ENCODE measurements around the gene TMSB15A. TPM values are rescaled to one million over a fixed set of nuclear protein-coding genes. Genes with fewer than 3 reads are reported as not detected.

Gene TMSB15A
- polyA plus RNA-seq, 12 donors = 8.7 to 26.5 (median 14.2) TPM; not detected in 2

Other genes starting within 250 kb of the TMSB15A start
- not detected for gene NXF2B, start 76.7 kb downstream of the TMSB15A start, polyA plus RNA-seq (ENCODE audit: insufficient read length in 12 of 12)
- gene TCP11X2, start 44.9 kb downstream of the TMSB15A start, polyA plus RNA-seq (ENCODE audit: insufficient read length in 12 of 12) = not detected
- 10 to 100 TPM in 1 of 12 donors, 1 to 10 TPM in 10, not detected in 1; 5.3 to 10.0 (median 7.7) TPM for gene ARMCX5, start 82.8 kb upstream of the TMSB15A start, polyA plus RNA-seq (ENCODE audit: insufficient read length in 12 of 12)
- gene GPRASP1, start 134.7 kb upstream of the TMSB15A start, polyA plus RNA-seq (ENCODE audit: insufficient read length in 12 of 12) = 10 to 100 TPM in 9 of 12 donors, 1 to 10 TPM in 2, not detected in 1; 5.8 to 21.5 (median 12.5) TPM
- gene GPRASP2, start 195.7 kb upstream of the TMSB15A start, polyA plus RNA-seq (ENCODE audit: insufficient read length in 12 of 12) = 10 to 100 TPM in 11 of 12 donors, not detected in 1; 14.8 to 27.2 (median 20.3) TPM
- gene GPRASP3, start 204.0 kb upstream of the TMSB15A start, polyA plus RNA-seq (ENCODE audit: insufficient read length in 12 of 12) = 10 to 100 TPM in 3 of 12 donors, 1 to 10 TPM in 8, not detected in 1; 2.0 to 10.7 (median 8.6) TPM